Nephron progenitor cell (in vitro differentiated cells): ENCODE results near the gene KLRK1.
A peak's percentile ranks its signal among the peaks of the same experiment; 100 is the strongest.
"Not testable (repeated sequence)": the region's sequence is repeated elsewhere in the genome, so short reads cannot be mapped to it uniquely, and the experiment has no call there.

Experiments used
- DNase-seq: peaks from one replicate; pipeline ENCODE4 v3.0.0; 2021
- H3K27ac Mint-ChIP-seq: 2 replicates; pipeline ENCODE4 v1.8.0; 2021; ENCODE audit warnings: mild to moderate bottlenecking, moderate library complexity, mixed read lengths
- H3K27me3 Mint-ChIP-seq: 2 replicates; pipeline ENCODE4 v1.8.0; 2021; ENCODE audit warnings: mild to moderate bottlenecking, low read depth, mixed read lengths; ENCODE audit not compliant: poor library complexity
- H3K36me3 Mint-ChIP-seq: 2 replicates; pipeline ENCODE4 v1.8.0; 2021; ENCODE audit warnings: low read depth, mixed read lengths
- H3K4me1 Mint-ChIP-seq: 2 replicates; pipeline ENCODE4 v1.8.0; 2021; ENCODE audit warnings: mixed read lengths
- H3K4me3 Mint-ChIP-seq: 2 replicates; pipeline ENCODE4 v1.8.0; 2021; ENCODE audit warnings: mild to moderate bottlenecking, moderate library complexity, mixed read lengths
- H3K9me3 Mint-ChIP-seq: 2 replicates; pipeline ENCODE4 v1.8.0; 2021; ENCODE audit warnings: mild to moderate bottlenecking, moderate library complexity, mixed read lengths
- TF ChIP-seq, protein P1 (sequence below): fragments of 200-600 bp; sonication (generic); IDR thresholded peaks from 2 replicates; pipeline ENCODE4 v1.5.0; 2021; ENCODE audit warnings: antibody characterized with exemption

The KLRK1 gene

DNA sequence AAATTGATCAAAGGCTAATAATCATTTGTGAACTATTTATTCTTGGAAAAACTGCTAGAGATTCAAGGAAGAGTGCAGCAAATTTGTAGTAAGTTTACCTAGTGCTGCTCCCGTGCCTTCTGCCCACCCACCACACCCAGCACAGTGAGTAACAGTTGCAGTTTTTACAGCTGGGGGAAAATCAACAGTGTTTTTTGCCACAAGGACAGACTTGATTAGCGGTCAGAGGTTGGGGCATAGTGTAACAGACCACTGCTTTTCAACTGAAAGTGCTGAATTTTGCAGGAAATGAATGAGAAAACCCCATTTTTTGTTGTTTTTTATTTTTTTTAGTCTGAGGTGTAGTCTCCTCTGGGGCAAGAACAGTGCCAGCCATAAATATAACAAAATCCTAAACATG, 7.5 kb upstream of the KLRK1 start:
- TF ChIP-seq, protein P1, sequence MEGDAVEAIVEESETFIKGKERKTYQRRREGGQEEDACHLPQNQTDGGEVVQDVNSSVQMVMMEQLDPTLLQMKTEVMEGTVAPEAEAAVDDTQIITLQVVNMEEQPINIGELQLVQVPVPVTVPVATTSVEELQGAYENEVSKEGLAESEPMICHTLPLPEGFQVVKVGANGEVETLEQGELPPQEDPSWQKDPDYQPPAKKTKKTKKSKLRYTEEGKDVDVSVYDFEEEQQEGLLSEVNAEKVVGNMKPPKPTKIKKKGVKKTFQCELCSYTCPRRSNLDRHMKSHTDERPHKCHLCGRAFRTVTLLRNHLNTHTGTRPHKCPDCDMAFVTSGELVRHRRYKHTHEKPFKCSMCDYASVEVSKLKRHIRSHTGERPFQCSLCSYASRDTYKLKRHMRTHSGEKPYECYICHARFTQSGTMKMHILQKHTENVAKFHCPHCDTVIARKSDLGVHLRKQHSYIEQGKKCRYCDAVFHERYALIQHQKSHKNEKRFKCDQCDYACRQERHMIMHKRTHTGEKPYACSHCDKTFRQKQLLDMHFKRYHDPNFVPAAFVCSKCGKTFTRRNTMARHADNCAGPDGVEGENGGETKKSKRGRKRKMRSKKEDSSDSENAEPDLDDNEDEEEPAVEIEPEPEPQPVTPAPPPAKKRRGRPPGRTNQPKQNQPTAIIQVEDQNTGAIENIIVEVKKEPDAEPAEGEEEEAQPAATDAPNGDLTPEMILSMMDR, result no peak
- Mint-ChIP-seq H3K4me1 (peaks cover 30% of the 10 kb centered on the region), H3K4me3 (no peak overlapping the region), H3K27ac (no peak overlapping the region), H3K9me3 (no peaks in the 10 kb centered on the region), H3K27me3 (peaks cover 6% of the 10 kb centered on the region), H3K36me3 (no peaks in the 10 kb centered on the region)
- no peak for DNase-seq

DNA sequence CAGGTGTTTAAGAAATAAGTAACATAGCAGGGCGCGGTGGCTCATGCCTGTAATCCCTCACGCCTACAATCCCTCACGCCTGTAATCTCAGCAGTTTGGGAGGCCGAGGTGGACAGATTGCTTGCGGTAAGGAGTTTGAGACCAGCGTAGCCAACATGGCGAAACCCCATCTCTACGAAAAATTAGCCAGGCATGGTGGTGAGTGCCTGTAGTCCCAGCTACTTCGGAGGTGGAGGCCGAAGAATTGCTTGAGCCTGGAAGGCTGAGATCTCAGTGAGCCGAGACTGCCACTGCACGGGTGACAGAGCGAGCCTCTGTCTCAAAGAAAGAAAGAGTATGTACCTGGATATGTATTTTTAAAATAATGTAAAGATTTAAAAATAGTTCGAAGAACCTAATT, 6.3 kb upstream of the KLRK1 start:
- not testable (repeated sequence) for H3K36me3 Mint-ChIP-seq, H3K27ac Mint-ChIP-seq, H3K9me3 Mint-ChIP-seq, DNase-seq, H3K27me3 Mint-ChIP-seq, H3K4me3 Mint-ChIP-seq
- peaks cover 30% of the 10 kb centered on the region for H3K4me1 Mint-ChIP-seq

DNA sequence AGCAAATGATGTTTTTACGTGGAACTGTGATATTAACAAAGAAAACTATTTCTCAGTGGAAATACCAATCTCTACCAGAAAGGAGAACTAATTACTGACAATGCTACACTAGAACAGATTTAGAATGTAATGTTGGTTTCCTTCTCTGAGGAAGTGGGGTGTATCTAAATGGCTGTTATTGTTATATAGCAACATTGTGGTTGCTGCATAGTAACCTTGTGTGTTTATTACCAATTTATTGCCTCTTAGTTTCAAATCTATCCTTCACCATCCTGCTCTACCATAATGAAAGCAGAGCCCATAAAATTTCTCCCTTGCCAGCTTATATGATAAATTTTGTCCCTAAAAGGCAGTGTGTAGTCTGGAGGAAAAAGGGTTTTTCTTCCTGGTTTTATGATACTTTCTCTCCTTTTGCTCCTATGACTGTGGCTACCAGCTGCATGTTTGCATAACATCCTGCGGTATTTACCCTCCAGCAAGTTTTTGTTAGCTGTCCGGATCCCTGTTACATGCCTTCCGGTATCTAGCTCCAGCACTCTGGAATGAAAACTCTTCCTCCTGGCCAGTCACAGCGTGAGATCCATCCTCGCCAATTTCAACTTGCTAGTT, 5.7 kb upstream of the KLRK1 start:
- no peak for DNase-seq
- peak overlapping the region; percentile 58 for H3K27ac Mint-ChIP-seq
- no peaks in the 10 kb centered on the region for H3K36me3 Mint-ChIP-seq
- peaks cover 30% of the 10 kb centered on the region for H3K4me1 Mint-ChIP-seq
- H3K9me3 Mint-ChIP-seq, result no peaks in the 10 kb centered on the region
- TF ChIP-seq, protein P1, result no peak
- H3K27me3 Mint-ChIP-seq, result peaks cover 8% of the 10 kb centered on the region
- H3K4me3 Mint-ChIP-seq, result no peak overlapping the region

DNA sequence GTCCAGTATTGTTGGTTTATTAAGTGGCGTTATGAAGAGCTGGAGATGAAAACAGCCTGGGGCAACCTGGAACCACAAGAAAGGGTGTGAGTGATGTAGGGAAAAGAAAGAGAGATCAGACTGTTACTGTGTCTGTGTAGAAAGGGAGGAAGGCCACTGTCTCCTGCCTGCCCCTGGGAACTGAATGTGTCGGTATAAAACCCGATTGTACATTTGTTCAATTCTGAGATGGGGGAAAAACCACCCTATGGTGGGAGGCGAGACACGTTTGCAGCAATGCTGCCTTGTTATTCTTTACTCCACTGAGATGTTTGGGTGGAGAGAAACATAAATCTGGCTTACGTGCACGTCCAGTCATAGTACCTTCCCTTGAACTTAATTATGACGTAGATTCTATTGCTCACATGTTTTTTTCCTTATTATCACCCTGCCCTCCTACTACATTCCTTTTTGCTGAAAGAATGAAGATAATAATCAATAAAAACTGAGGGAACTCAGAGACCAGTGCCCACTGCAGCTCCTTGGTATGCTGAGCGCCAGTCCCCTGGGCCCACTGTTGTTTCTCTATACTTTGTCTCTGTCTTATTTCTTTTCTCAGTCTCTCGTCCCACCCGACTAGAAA, 4.8 kb upstream of the KLRK1 start:
- not testable (repeated sequence) for H3K36me3 Mint-ChIP-seq, H3K4me3 Mint-ChIP-seq, H3K27ac Mint-ChIP-seq, DNase-seq, H3K9me3 Mint-ChIP-seq
- Mint-ChIP-seq H3K27me3 (peaks cover 11% of the 10 kb centered on the region), H3K4me1 (peaks cover 30% of the 10 kb centered on the region)

DNA sequence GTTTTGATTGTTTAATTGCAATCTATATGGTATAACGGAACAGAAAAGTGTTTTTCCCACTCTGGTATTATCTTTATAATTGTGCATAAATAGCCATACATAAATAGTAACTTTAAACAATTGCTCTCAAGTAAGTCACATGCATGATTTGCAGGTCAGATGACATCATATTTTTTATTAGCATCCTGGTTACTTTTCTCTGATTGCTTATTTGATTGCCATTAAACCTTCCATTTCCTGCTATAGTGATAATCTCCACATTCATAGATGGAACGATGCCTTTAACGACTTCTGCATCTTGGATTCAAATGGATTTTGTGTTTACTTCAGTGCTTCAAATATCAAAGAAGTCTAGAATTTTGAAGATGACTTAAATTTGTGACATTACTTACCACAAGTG, 3.5 kb upstream of the KLRK1 start:
- no peak for DNase-seq
- Mint-ChIP-seq H3K36me3 (no peaks in the 10 kb centered on the region), H3K9me3 (no peaks in the 10 kb centered on the region), H3K4me1 (peaks cover 30% of the 10 kb centered on the region), H3K27ac (no peak overlapping the region), H3K4me3 (no peak overlapping the region), H3K27me3 (peaks cover 8% of the 10 kb centered on the region)
- TF ChIP-seq, protein P1, result no peak

DNA sequence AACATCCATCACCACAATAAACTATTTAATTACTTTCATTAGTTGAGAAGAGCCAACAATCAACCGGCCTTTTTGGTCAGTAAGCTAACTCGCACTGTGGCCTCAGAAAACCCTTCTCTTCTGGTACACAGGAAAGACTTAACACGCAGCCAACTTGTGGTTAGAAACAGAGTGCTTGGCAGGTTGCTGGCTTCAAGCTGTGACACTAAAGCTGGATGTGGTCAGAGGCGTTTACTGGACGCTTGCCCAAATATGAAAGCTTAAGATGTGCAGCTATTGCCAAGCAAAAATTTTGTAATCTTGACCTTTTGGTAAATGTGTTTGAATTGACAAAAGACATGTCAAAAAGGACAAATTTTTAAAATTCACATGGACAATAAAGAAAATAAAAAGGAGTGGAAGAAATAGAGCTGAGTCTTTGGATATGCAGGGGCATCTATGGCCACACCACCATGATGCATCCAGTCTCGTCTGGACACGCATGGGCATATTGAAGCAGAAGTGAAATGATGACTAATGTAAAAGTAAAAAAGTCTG, 2.6 kb upstream of the KLRK1 start:
- H3K4me3 Mint-ChIP-seq, result no peak overlapping the region
- H3K9me3 Mint-ChIP-seq, result no peaks in the 10 kb centered on the region
- TF ChIP-seq, protein P1, result no peak
- peaks cover 25% of the 10 kb centered on the region for H3K4me1 Mint-ChIP-seq
- no peak for DNase-seq
- no peaks in the 10 kb centered on the region for H3K36me3 Mint-ChIP-seq
- H3K27ac Mint-ChIP-seq, result no peak overlapping the region
- H3K27me3 Mint-ChIP-seq, result peaks cover 8% of the 10 kb centered on the region

DNA sequence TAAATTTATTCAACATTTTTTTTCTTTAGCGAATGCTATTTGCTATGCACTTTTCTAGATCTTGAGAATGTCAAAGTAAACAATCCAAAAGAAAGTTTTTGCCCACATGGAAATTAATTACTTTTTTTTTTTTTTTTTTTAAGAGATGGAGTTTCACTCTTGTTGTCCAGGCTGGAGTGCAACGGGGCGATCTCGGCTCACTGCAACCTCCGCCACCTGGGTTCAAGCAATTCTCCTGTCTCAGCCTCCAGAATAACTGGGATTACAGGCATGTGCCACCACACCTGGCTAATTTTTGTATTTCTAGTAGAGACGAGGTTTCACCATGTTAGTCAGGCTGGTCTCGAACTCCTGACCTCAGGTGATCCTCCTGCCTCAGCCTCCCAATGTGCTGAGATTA, 1.1 kb upstream of the KLRK1 start:
- H3K27ac Mint-ChIP-seq, H3K4me3 Mint-ChIP-seq, H3K36me3 Mint-ChIP-seq, H3K27me3 Mint-ChIP-seq, DNase-seq, H3K9me3 Mint-ChIP-seq: not testable (repeated sequence)
- H3K4me1 Mint-ChIP-seq, result peaks cover 19% of the 10 kb centered on the region
